ENCODE measurements around the gene DNAJC9.
"Not testable (repeated sequence)": the region's sequence is repeated elsewhere in the genome, so short reads cannot be mapped to it uniquely, and the experiment has no call there.

Gene DNAJC9

DNA sequence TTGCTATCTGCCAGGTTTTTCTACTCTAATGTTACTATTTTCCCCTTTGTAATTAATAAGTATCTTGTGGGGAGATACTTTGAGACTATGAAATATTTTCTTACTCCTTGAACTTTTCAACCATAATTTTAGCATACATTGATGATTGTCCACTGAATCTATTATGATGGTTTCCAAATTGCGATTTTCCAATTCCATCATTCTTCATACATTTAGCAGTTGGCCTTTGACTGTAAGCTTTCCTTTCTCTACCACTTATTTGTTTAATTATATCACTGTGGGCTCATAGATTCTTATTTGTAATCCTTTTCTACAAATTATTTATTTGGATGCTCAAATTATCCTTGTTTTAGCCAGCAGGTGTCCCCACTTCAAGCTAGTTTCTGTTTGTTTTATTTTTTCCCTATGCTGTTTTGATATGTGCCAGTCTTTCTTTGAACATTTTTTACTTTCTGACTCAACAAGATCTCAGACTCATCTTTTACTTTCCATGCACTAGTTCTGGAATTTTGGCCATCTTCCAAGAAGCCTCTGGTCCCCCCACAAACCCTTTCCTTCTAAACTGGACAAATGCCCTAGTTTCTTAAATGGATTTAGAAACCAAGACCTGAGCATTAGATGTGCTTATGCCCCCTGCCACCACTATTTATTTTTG, 16.8 kb upstream of the DNAJC9 start:
- TF ChIP-seq, protein P1, sequence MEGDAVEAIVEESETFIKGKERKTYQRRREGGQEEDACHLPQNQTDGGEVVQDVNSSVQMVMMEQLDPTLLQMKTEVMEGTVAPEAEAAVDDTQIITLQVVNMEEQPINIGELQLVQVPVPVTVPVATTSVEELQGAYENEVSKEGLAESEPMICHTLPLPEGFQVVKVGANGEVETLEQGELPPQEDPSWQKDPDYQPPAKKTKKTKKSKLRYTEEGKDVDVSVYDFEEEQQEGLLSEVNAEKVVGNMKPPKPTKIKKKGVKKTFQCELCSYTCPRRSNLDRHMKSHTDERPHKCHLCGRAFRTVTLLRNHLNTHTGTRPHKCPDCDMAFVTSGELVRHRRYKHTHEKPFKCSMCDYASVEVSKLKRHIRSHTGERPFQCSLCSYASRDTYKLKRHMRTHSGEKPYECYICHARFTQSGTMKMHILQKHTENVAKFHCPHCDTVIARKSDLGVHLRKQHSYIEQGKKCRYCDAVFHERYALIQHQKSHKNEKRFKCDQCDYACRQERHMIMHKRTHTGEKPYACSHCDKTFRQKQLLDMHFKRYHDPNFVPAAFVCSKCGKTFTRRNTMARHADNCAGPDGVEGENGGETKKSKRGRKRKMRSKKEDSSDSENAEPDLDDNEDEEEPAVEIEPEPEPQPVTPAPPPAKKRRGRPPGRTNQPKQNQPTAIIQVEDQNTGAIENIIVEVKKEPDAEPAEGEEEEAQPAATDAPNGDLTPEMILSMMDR (IDR thresholded peaks at IDR 0.05; ENCODE audit: borderline replicate concordance, control extremely low read depth, extremely low read depth, insufficient read depth, missing control alignments) = peak; percentile 46
- in situ Hi-C loops (cut with MboI; ENCODE audit: low sequenced_read_pairs, unreplicated experiment) = no loop called here
- DNase-seq (ENCODE audit: low spot score) = no peak

DNA sequence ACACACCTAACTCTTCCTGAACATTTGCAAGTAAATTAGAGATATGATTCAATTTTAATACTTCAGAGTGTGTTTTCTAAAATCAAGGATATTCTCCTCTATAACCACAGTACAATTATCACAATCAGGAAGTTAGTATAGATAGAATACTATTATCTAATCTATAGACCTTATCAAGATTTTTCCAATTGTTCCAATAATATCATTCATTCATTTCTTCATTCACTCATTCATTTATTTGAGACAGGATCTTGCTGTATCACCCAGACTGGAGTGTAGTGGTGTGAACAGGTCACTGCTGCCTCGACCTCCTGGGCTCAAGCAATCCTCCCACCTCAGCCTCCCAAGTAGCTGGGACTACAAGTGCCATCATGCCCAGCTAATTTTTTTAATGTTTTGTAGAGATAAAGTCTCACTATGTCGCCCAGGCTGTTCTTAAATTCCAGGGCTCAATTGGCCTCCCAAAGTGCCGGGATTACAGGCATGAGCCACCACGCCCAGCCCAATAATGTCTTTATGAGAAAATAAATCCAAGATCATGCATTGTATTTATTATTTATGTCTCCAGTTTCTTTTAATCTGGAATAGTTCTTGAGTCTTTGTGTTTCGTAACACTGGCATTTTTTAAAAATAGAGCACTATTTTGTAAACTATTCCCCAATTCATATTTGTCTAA, 16.0 kb upstream of the DNAJC9 start:
- TF ChIP-seq, protein P1 (IDR thresholded peaks at IDR 0.05; ENCODE audit: borderline replicate concordance, control extremely low read depth, extremely low read depth, insufficient read depth, missing control alignments) = no peak
- no peak for DNase-seq (ENCODE audit: low spot score)
- in situ Hi-C loops (cut with MboI; ENCODE audit: low sequenced_read_pairs, unreplicated experiment) = no loop called here

DNA sequence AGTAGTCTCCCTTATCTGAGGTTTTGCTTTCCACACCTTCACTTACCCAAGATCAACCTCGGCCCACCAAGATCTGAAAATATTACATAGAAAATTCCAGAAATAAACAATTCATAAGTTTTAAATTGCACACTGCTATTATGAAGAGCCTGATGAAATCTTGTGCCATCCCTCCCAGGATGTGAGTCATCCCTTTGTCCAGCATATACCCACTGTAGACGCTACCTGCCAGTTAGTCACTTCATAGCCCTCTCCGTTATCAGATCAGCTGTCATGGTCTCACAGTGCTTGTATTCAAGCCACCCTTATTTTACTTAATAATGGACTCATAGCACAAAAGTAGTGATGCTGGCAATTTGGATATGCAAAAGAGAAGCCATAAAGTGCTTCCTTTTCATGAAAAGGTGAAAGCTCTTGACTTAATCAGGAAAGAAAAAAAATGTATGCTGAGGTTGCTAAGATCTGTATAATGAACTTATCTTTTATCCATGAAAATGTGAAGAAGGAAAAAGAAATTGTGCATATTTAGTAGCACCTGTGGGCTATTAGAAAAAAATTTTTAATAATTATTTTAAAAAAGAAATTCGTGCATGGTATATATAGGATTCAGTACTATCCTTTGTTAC, 15.2 kb upstream of the DNAJC9 start:
- TF ChIP-seq, protein P1 (IDR thresholded peaks at IDR 0.05; ENCODE audit: borderline replicate concordance, control extremely low read depth, extremely low read depth, insufficient read depth, missing control alignments) = no peak
- no peak for DNase-seq (ENCODE audit: low spot score)
- in situ Hi-C loops (cut with MboI; ENCODE audit: low sequenced_read_pairs, unreplicated experiment) = no loop called here

DNA sequence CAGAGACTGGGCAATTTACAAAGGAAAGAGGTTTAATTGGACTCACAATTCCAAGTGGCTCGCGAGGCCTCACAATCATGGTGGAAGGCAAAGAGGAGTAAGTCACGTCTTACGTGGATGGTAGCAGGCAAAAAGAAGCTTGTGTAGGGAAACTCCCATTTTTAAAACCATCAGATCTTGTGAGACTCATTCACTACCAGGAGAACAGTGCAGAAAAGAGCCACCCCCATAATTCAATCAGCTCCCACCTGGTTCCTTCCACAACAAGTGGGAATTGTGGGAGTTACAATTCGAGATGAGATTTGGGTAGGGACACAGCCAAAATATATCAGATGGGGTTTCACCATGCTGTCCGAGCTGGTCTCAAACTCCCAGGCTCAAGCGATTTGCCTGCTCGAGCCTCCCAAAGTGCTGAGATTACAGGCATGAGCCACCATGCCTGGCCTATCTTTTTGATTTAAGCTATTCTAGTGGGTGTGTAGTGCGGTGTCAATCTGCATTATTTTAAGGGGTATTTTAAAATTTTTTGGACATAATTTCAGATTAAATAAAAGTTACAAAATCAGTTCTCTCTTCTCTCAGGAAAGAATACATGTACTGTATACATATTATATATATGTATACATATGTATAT, 14.4 kb upstream of the DNAJC9 start:
- in situ Hi-C loops (cut with MboI; ENCODE audit: low sequenced_read_pairs, unreplicated experiment) = no loop called here
- TF ChIP-seq, protein P1 (IDR thresholded peaks at IDR 0.05; ENCODE audit: borderline replicate concordance, control extremely low read depth, extremely low read depth, insufficient read depth, missing control alignments) = no peak
- no peak for DNase-seq (ENCODE audit: low spot score)

DNA sequence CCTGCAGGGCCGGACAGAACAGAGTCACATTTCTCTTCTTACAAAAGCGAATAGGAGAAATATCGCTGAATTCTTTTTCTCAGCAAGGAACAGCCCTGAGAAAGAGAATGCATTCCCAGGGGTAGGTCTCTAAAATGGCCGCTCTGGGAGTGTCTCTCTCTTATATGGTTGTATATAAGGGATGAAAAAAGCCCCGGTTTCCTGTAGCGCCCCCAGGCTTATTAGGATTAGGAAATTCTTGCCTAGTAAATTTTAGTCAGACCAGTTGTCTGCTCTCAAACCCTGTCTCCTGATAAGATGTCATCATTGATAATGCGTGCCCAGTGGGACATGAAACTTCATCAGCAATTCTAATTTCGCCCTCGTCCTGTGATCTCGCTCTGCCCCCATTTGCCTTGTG, 11.6 kb upstream of the DNAJC9 start:
- DNase-seq (ENCODE audit: low spot score); in situ Hi-C loops (cut with MboI; ENCODE audit: low sequenced_read_pairs, unreplicated experiment): not testable (repeated sequence)

DNA sequence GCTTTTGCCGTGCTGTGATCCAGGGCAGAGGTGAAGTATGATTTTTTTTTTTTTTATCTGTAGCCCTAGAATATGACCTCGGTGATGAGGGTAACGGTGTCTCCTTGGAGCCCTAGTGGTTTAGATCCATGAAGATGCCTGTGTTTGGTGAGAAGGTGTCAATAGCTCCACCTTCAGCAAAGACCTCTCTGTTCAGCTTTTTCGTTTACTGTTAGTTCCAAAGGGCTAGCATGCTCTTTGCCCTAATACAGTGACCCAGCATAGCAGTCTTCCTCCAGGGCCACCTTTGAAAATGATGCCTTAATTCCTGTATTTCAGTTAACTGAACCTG, 6.1 kb upstream of the DNAJC9 start:
- DNase-seq (ENCODE audit: low spot score) = peak; percentile 45
- TF ChIP-seq, protein P1 (IDR thresholded peaks at IDR 0.05; ENCODE audit: borderline replicate concordance, control extremely low read depth, extremely low read depth, insufficient read depth, missing control alignments) = no peak
- in situ Hi-C loops (cut with MboI; ENCODE audit: low sequenced_read_pairs, unreplicated experiment) = no loop called here

All from GM13976 (cell line).